ENCODE measurements around the gene IFIT5. TPM values are rescaled to one million over a fixed set of nuclear protein-coding genes. Genes with fewer than 3 reads are reported as not detected.

IFIT5 gene
- 12.2 and 13.6 TPM in 2 replicates for total RNA-seq

GRCh38 chr10:89414146-89414878, at the start of gene IFIT5:
TSS of gene IFIT5 (plus strand) at chr10:89414568. CDS start at chr10:89414799, 231 bp downstream.

GRCh38 chr10:89377705-89378637, 36.4 kb upstream of the IFIT5 start, which contains the start of gene IFIT1B:
TSS of gene IFIT1B (plus strand) at chr10:89378056. CDS start at chr10:89378136, 80 bp downstream.

GRCh38 chr10:89391907-89392756, 22.2 kb upstream of the IFIT5 start, which contains the start of gene IFIT1:
TSS of gene IFIT1 (plus strand) at chr10:89392623. CDS start at chr10:89392713, 90 bp downstream.

Other genes with a start within 250 kb of the IFIT5 start
- 0.30 and 0.34 TPM in 2 replicates for gene CH25H, start 207.3 kb upstream of the IFIT5 start, total RNA-seq
- gene LIPA, start 162.8 kb upstream of the IFIT5 start, total RNA-seq: 67.2 and 72.8 TPM in 2 replicates
- gene IFIT2, start 112.5 kb upstream of the IFIT5 start, total RNA-seq: 1.8 and 2.0 TPM in 2 replicates
- gene IFIT3, start 86.6 kb upstream of the IFIT5 start, total RNA-seq: 5.7 and 5.9 TPM in 2 replicates
- gene IFIT1B, start 36.5 kb upstream of the IFIT5 start, total RNA-seq: not detected in 2 replicates
- gene IFIT1, start 21.9 kb upstream of the IFIT5 start, total RNA-seq: 12.3 and 13.3 TPM in 2 replicates
- gene SLC16A12, start 121.0 kb downstream of the IFIT5 start, total RNA-seq: 3.6 and 3.9 TPM in 2 replicates
- 5.2 and 6.1 TPM in 2 replicates for gene PANK1, start 230.7 kb downstream of the IFIT5 start, total RNA-seq

All from bronchus fibroblast of lung (primary cell).